ENCODE measurements around the gene TBX15. TPM values are rescaled to one million over a fixed set of nuclear protein-coding genes. Genes with fewer than 3 reads are reported as not detected.
A peak's percentile ranks its signal among the peaks of the same experiment; 100 is the strongest.
"Not testable (repeated sequence)": the region's sequence is repeated elsewhere in the genome, so short reads cannot be mapped to it uniquely, and the experiment has no call there.

The TBX15 gene
- polyA plus RNA-seq, 10 donors, result 44.9 to 72.2 (median 59.0) TPM

- DNase-seq, result no peak
These were observed 27.0 kb downstream of the TBX15 start for GRCh38 chr1:118961156-118961555.

GRCh38 chr1:118960567-118961136 is 27.5 kb downstream of the TBX15 start:
- peak in 1 of 3 donors; percentile 61 for DNase-seq

- DNase-seq, result peak in 1 of 3 donors; percentile 73
These were observed 28.0 kb downstream of the TBX15 start for GRCh38 chr1:118960026-118960561.

GRCh38 chr1:118958937-118959631 is 29.1 kb downstream of the TBX15 start:
- DNase-seq, result peak in 1 of 3 donors; percentile 40

GRCh38 chr1:118958140-118958539 is 30.0 kb downstream of the TBX15 start:
- no peak for DNase-seq

GRCh38 chr1:118957579-118957978 is 30.6 kb downstream of the TBX15 start:
- not testable (repeated sequence) for DNase-seq

- DNase-seq, result no peak
These were observed 33.7 kb downstream of the TBX15 start for GRCh38 chr1:118954301-118954905.

- DNase-seq, result no peak
These were observed 36.7 kb downstream of the TBX15 start for GRCh38 chr1:118951270-118951936.

- peak in 2 of 3 donors; percentile 27 to 82 for DNase-seq
These were observed 38.8 kb downstream of the TBX15 start for GRCh38 chr1:118949315-118949714.

- no peak for DNase-seq
These were observed 39.3 kb downstream of the TBX15 start for GRCh38 chr1:118948846-118949245.

- DNase-seq, result no peak
These were observed 39.8 kb downstream of the TBX15 start for GRCh38 chr1:118948351-118948750.

- peak in 1 of 3 donors; percentile 49 for DNase-seq
These were observed 40.4 kb downstream of the TBX15 start for GRCh38 chr1:118947790-118948189.

GRCh38 chr1:118947003-118947765 is 41.0 kb downstream of the TBX15 start:
- DNase-seq, result no peak

GRCh38 chr1:118945489-118945888 is 42.7 kb downstream of the TBX15 start:
- peak in 1 of 3 donors; percentile 83 for DNase-seq

GRCh38 chr1:118944546-118944945 is 43.6 kb downstream of the TBX15 start:
- DNase-seq, result no peak

- DNase-seq, result peak in 1 of 3 donors; percentile 67
These were observed 44.0 kb downstream of the TBX15 start for GRCh38 chr1:118944133-118944532.

- no peak for DNase-seq
These were observed 47.2 kb downstream of the TBX15 start for GRCh38 chr1:118940957-118941356.

- DNase-seq, result no peak
These were observed 50.6 kb downstream of the TBX15 start for GRCh38 chr1:118937413-118938072.

- DNase-seq, result no peak
These were observed 53.4 kb downstream of the TBX15 start for GRCh38 chr1:118934706-118935105.

GRCh38 chr1:118933051-118933781 is 54.9 kb downstream of the TBX15 start:
- no peak for DNase-seq

All from muscle of back (tissue), 11 donors.